Activated CD4-positive, alpha-beta T cell treated with anti-CD3 and anti-CD28 coated beads for 36 hours (primary cell): Measurements from ENCODE around the gene PTPRM. TPM values are rescaled to one million over a fixed set of nuclear protein-coding genes. Genes with fewer than 3 reads are reported as not detected.

ENCODE experiments used
- ATAC-seq: fragments of 200-7000 bp; cut with Tn5 transposase; one replicate; pipeline ENCODE4 v1.10.0; 2021; ENCODE audit warnings: mild to moderate bottlenecking, moderate library complexity
- CTCF ChIA-PET: fragments of 350-600 bp; sonication (Branson Sonifier 250); formaldehyde crosslinking; loops from one replicate; lab custom pipeline; 2021; ENCODE audit warnings: antibody characterized with exemption; lab: Charles Lee
- POLR2A ChIA-PET: fragments of 350-600 bp; sonication (Branson Sonifier 250); formaldehyde crosslinking; loops from one replicate; lab custom pipeline; 2021; ENCODE audit warnings: antibody characterized with exemption, inconsistent platforms; lab: Charles Lee
- DNase-seq: peaks from one replicate; pipeline ENCODE4 v3.0.0-alpha.2; 2020
- H3K27ac Mint-ChIP-seq: one replicate; pipeline ENCODE4 v1.8.0; 2021; ENCODE audit warnings: mixed read lengths
- H3K27me3 Mint-ChIP-seq: one replicate; pipeline ENCODE4 v1.8.0; 2021; ENCODE audit warnings: mixed read lengths
- H3K36me3 Mint-ChIP-seq: one replicate; pipeline ENCODE4 v1.8.0; 2021; ENCODE audit warnings: low read depth, mixed read lengths
- H3K4me1 Mint-ChIP-seq: one replicate; pipeline ENCODE4 v1.8.0; 2021; ENCODE audit warnings: mixed read lengths
- H3K4me3 Mint-ChIP-seq: one replicate; pipeline ENCODE4 v1.8.0; 2021; ENCODE audit warnings: mild to moderate bottlenecking, moderate library complexity, mixed read lengths
- H3K9me3 Mint-ChIP-seq: one replicate; pipeline ENCODE4 v1.8.0; 2021; ENCODE audit warnings: low read depth, mixed read lengths
- intact Hi-C, 2 experiments: fragments of 100-400 bp; cut with DNase I in 1 of 2; cut with micrococcal nuclease in 1 of 2; formaldehyde crosslinking; loops; one replicate each; pipeline versions ENCODE4 v1.14.2 to v1.15.1; 2022 to 2024; cut with DNase I, micrococcal nuclease
- total RNA-seq, 2 experiments: library from RNA; stranded (reverse); gene quantifications; one replicate each; pipeline ENCODE4 v1.2.3, GENCODE V29; 2021

The PTPRM gene
- total RNA-seq, 2 experiments from 2014 or later, result 6.5 to 14.0 TPM

DNA sequence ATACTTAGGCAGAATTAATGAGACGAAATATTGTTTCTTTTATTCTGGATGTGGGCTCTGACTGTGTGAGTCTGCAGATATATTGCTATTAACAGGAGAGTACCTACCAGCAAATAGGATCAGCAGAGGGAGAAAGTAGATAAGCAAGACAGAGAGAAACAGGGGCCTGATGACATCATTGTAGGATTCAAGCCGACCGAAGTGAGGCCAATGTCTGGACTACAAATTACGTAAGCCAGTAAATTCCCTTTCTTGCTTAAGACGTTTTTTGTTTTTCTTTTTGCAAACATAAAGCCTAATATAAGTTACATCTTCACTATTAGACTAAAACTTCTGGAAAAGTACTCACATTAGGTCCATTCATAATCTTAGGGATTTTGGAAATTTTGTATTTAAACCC lies 21.4 kb upstream of the PTPRM start:
- H3K4me3 Mint-ChIP-seq, result no peak overlapping the region
- no peaks in the 10 kb centered on the region for H3K27me3 Mint-ChIP-seq

DNA sequence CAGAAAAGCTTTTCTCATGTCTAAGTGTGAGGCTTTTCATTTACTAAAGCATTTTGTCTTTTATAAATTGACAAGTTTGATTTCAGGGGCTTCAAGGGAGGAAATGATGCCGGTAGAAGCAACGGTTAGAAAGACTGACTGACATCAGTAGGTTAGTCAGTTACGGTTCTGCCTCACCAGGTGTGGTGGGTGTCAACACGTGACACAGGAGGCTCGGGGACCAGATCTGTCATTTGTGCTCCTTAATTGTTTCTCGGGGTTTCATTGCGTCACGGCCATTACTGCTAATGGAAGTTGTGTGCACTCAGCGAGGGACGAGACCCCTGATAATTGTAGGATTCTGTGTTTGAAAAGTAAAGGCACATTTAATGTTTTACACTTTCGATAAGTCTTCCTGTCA lies 18.9 kb upstream of the PTPRM start:
- intact Hi-C loops, result no loop called here
- Mint-ChIP-seq H3K4me1 (no peaks in the 10 kb centered on the region), H3K27ac (no peak overlapping the region), H3K4me3 (no peak overlapping the region), H3K36me3 (no peaks in the 10 kb centered on the region), H3K9me3 (no peaks in the 10 kb centered on the region), H3K27me3 (peaks cover 2% of the 10 kb centered on the region)
- POLR2A ChIA-PET, result no interaction called here
- CTCF ChIA-PET, result no interaction called here
- no peak for DNase-seq
- ATAC-seq, result no peak

More for the DNA sequence above, 21.4 kb upstream of the PTPRM start:
- CTCF ChIA-PET, result no interaction called here
- intact Hi-C loops, result no loop called here
- ATAC-seq (no peak), DNase-seq (no peak)
- H3K36me3 Mint-ChIP-seq, result no peaks in the 10 kb centered on the region
- H3K9me3 Mint-ChIP-seq, result no peaks in the 10 kb centered on the region
- no peak overlapping the region for H3K27ac Mint-ChIP-seq
- POLR2A ChIA-PET, result no interaction called here
- H3K4me1 Mint-ChIP-seq, result no peaks in the 10 kb centered on the region

DNA sequence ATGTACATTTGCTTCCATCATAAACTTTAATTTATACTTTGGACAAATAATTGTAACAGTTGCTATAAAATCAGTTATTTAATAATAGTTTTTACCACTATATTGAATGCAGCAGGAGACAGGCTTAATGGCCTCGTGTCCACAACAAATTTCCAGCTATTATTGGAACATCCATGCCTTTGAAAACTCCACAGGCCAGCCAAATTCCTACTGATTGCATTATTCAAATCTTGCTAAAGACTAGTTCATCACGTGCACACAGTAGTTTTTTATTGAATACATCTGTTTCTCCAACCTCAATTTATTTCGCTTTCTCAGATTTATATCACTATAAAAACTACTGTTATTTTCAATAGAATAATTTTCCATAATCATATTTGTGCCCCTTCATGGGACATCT lies 18.4 kb upstream of the PTPRM start:
- ATAC-seq (no peak), DNase-seq (no peak)
- intact Hi-C loops, result no loop called here
- H3K4me3 Mint-ChIP-seq, result no peak overlapping the region
- H3K36me3 Mint-ChIP-seq, result no peaks in the 10 kb centered on the region
- no peaks in the 10 kb centered on the region for H3K4me1 Mint-ChIP-seq
- ChIA-PET POLR2A (no interaction called here), CTCF (no interaction called here)
- H3K27me3 Mint-ChIP-seq, result peaks cover 2% of the 10 kb centered on the region
- H3K27ac Mint-ChIP-seq, result no peak overlapping the region
- H3K9me3 Mint-ChIP-seq, result no peaks in the 10 kb centered on the region

DNA sequence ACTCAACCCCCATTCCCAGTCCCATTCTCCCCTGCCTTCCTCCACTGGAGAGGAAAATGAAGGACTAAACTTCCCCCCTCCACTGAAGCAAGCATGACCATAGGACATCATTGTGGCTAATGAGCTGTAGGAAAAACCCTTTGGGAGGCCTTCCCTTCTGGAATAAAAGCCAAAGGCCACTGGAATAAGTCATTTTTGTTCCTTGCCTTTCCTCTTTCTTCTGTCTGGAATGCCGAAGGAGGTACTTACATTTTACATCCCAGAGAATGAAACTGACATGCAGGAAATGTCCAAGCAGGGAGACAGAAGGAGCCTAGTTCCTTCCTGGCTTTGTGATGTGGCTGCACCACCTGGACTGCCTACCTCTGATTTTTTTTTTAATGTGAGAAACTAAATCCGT lies 9.1 kb upstream of the PTPRM start:
- Mint-ChIP-seq H3K27ac (no peak overlapping the region), H3K36me3 (no peaks in the 10 kb centered on the region), H3K4me3 (no peak overlapping the region), H3K9me3 (no peaks in the 10 kb centered on the region), H3K4me1 (no peaks in the 10 kb centered on the region), H3K27me3 (peaks cover 14% of the 10 kb centered on the region)
- no peak for DNase-seq
- CTCF ChIA-PET, result interaction anchor here (2.7 kb wide), 1 partner anchor 9 kb away, joined by 11 read pairs; the partner anchor contains the start of gene PTPRM
- intact Hi-C loops, result loop anchor here in 1 of 2 experiments (10.0 kb wide), 1 partner anchor 57 kb away; no protein-coding TSS in a partner anchor
- ATAC-seq, result no peak
- POLR2A ChIA-PET, result no interaction called here

DNA sequence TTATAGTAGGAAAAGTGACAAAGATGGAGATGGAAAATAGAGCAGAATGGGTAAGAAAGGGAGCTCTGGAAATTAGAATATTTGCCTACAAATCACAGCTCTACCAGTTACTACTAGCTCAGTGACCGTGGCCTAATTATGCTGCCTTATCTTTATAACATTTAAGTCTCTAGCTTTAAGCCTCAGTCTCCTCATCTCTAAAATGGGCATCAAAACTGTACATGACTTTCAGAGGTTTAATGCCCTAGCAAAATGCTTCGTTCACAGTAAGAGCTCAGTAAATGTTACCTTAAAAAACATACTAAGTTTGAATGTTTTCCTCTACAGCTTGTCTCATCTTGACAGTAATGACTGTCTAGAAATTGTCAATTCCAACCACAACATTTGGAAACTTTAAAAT lies 8.3 kb upstream of the PTPRM start:
- H3K9me3 Mint-ChIP-seq, result no peaks in the 10 kb centered on the region
- peaks cover 14% of the 10 kb centered on the region for H3K27me3 Mint-ChIP-seq
- ATAC-seq (no peak), DNase-seq (no peak)
- CTCF ChIA-PET, result interaction anchor here (2.7 kb wide), 1 partner anchor 8 kb away, joined by 11 read pairs; the partner anchor contains the start of gene PTPRM
- POLR2A ChIA-PET, result no interaction called here
- H3K27ac Mint-ChIP-seq, result no peak overlapping the region
- H3K4me1 Mint-ChIP-seq, result no peaks in the 10 kb centered on the region
- intact Hi-C loops, result loop anchor here in 1 of 2 experiments (10.0 kb wide), 1 partner anchor 56 kb away; no protein-coding TSS in a partner anchor
- H3K36me3 Mint-ChIP-seq, result no peaks in the 10 kb centered on the region
- no peak overlapping the region for H3K4me3 Mint-ChIP-seq

DNA sequence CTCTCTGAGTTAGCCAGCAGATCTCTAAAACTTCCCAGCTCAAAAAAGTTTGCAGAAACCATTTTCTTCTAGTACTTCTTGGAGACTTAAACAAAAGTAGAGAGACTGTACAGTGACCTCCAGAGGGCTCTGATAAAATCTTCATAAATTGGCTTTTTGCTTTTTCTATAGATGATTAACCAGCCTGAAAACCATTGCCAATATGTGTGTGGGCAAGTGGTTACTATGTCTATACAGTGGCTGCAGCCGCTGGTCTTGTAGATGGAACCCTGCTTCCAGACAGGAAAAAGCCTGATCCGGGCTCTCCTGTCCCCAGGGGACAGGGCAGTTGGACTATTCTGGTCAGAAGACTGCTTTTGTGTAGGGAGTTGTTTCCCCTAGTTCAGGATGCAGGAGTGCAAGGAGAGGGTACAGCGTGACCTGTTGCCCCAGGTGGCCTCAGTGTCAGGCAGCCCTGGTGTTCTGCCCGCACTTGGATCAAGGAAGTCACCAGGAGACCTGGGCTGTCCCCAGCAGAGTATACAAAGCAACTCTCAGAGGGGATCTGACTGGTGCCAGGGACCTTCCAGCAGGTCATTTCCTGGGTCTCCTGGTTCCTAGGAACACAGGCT lies 7.3 kb upstream of the PTPRM start:
- POLR2A ChIA-PET, result no interaction called here
- intact Hi-C loops, result loop anchor here (10.0 kb wide), 3 partner anchors 55 to 1045 kb away; partner anchors contain the start of gene RAB12 (in 1 of the 2)

DNA sequence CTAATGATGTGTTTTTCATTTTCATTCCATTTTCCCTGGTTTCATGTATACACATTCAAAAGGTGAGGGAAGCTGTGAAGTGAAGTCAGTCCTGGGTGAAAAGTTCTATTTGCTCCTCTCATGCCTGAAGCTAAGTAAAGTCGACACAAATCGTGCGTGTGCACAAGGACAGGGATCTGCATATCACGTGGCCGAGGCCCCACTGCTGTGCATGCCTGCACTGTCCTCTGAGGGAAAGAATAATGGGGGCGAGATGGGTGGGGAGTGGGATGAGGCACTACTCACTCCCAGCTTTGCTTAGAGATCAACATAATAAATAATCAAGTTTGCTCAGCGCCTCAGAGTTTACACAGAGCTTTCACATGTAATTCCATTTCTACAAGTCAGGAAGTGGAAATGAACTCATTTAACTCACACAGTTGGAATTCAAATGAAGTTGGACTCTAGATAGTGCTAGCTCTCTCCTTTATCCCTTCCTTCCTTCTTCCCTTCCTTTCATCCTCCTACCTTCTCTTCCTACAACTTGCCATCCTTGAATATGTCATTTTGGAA lies 5.1 kb upstream of the PTPRM start:
- POLR2A ChIA-PET, result no interaction called here
- no peaks in the 10 kb centered on the region for H3K36me3 Mint-ChIP-seq
- H3K4me1 Mint-ChIP-seq, result no peaks in the 10 kb centered on the region
- H3K4me3 Mint-ChIP-seq, result no peak overlapping the region
- intact Hi-C loops, result loop anchor here in 1 of 2 experiments (10.0 kb wide), 2 partner anchors 483 to 1043 kb away; partner anchors contain the start of gene RAB12
- CTCF ChIA-PET, result no interaction called here
- no peak overlapping the region for H3K27ac Mint-ChIP-seq
- no peaks in the 10 kb centered on the region for H3K9me3 Mint-ChIP-seq
- DNase-seq (no peak), ATAC-seq (no peak)
- peaks cover 28% of the 10 kb centered on the region for H3K27me3 Mint-ChIP-seq

More for the DNA sequence above, 7.3 kb upstream of the PTPRM start:
- peaks cover 18% of the 10 kb centered on the region for H3K27me3 Mint-ChIP-seq
- no peaks in the 10 kb centered on the region for H3K4me1 Mint-ChIP-seq
- H3K36me3 Mint-ChIP-seq, result no peaks in the 10 kb centered on the region
- CTCF ChIA-PET, result interaction anchor here (2.7 kb wide), 1 partner anchor 7 kb away, joined by 11 read pairs; the partner anchor contains the start of gene PTPRM
- ATAC-seq (no peak), DNase-seq (no peak)
- H3K9me3 Mint-ChIP-seq, result no peaks in the 10 kb centered on the region
- no peak overlapping the region for H3K4me3 Mint-ChIP-seq
- no peak overlapping the region for H3K27ac Mint-ChIP-seq

DNA sequence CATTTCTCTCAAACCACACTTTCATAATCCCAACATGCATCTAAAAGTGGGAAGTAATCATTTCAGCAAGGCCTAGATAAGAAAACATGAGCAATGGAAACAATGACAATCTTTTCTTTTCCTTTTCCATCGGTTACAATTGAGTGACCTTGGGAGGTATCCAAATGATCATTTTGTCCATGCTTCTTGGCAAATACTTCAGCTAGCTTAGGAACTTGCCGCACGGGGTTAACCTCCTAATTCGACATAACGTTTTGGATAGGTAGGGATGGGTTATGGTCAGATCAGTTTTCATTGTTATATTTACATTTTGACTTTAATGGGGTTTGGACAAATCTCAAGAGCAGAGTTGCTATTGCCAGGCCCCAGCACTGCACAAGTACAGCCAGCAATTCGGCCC lies 4.6 kb upstream of the PTPRM start:
- H3K36me3 Mint-ChIP-seq, result no peaks in the 10 kb centered on the region
- intact Hi-C loops, result loop anchor here in 1 of 2 experiments (10.0 kb wide), 2 partner anchors 482 to 1042 kb away; partner anchors contain the start of gene RAB12
- POLR2A ChIA-PET, result no interaction called here

DNA sequence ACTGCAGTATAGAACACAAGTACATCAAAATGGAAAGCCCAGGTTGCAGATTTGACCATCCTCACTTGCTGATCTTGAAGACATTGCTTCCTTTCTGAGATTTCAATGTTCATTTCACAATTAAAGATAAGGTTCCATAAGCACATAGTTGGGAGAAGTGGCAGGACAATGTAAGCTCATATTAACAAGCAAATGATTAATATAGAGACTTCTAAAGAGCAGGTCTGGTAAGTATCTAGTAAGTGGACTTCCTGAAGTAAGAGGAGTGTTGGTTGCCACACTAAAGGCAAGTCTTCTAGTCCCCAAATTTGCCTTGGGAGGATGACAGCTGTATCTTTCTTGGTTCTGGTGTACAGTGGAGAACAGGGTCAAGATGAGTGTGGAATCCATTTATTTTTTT lies 1.4 kb upstream of the PTPRM start:
- Mint-ChIP-seq H3K4me3 (no peak overlapping the region), H3K9me3 (peaks cover 3% of the 10 kb centered on the region), H3K27ac (no peak overlapping the region), H3K36me3 (no peaks in the 10 kb centered on the region), H3K4me1 (peaks cover 2% of the 10 kb centered on the region), H3K27me3 (peaks cover 40% of the 10 kb centered on the region)
- ATAC-seq (no peak), DNase-seq (no peak)
- intact Hi-C loops, result loop anchor here in 1 of 2 experiments (1.0 to 10.0 kb wide), 6 partner anchors 293 to 1142 kb away; partner anchors contain the start of genes MTCL1 and RAB12
- ChIA-PET POLR2A (no interaction called here), CTCF (no interaction called here)

More for the DNA sequence above, 4.6 kb upstream of the PTPRM start:
- ATAC-seq (no peak), DNase-seq (no peak)
- CTCF ChIA-PET, result no interaction called here
- peaks cover 28% of the 10 kb centered on the region for H3K27me3 Mint-ChIP-seq
- no peaks in the 10 kb centered on the region for H3K4me1 Mint-ChIP-seq
- H3K27ac Mint-ChIP-seq, result no peak overlapping the region
- no peaks in the 10 kb centered on the region for H3K9me3 Mint-ChIP-seq
- no peak overlapping the region for H3K4me3 Mint-ChIP-seq

DNA sequence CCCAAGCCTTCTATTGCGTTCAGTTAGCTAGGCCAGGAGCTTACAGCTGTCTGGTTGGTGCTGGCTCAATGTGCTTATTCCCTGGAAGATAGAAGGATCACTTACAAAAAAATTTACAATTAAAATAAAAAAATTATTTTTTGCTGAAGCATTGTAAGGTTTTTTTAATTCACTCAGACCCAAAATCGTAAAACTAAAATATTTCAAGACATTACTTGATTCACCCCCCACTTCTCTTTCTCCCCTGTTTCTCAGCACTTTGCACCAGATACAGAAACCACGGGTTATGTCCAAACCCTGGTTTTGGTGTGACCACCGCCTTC lies 911 bp upstream of the PTPRM start:
- H3K4me3 Mint-ChIP-seq, result no peak overlapping the region
- ChIA-PET POLR2A (no interaction called here), CTCF (interaction anchor here (0.8 to 1.3 kb wide), 4 partner anchors 14 to 381 kb away, joined by 3 to 4 read pairs (median 4); no protein-coding TSS in a partner anchor)
- H3K36me3 Mint-ChIP-seq, result no peaks in the 10 kb centered on the region
- intact Hi-C loops, result loop anchor here in 1 of 2 experiments (1.0 to 10.0 kb wide), 6 partner anchors 294 to 1141 kb away; partner anchors contain the start of genes MTCL1 and RAB12
- ATAC-seq, result no peak
- H3K4me1 Mint-ChIP-seq, result peaks cover 2% of the 10 kb centered on the region
- H3K27me3 Mint-ChIP-seq, result peaks cover 41% of the 10 kb centered on the region
- peaks cover 3% of the 10 kb centered on the region for H3K9me3 Mint-ChIP-seq
- H3K27ac Mint-ChIP-seq, result no peak overlapping the region
- DNase-seq, result no peak

DNA sequence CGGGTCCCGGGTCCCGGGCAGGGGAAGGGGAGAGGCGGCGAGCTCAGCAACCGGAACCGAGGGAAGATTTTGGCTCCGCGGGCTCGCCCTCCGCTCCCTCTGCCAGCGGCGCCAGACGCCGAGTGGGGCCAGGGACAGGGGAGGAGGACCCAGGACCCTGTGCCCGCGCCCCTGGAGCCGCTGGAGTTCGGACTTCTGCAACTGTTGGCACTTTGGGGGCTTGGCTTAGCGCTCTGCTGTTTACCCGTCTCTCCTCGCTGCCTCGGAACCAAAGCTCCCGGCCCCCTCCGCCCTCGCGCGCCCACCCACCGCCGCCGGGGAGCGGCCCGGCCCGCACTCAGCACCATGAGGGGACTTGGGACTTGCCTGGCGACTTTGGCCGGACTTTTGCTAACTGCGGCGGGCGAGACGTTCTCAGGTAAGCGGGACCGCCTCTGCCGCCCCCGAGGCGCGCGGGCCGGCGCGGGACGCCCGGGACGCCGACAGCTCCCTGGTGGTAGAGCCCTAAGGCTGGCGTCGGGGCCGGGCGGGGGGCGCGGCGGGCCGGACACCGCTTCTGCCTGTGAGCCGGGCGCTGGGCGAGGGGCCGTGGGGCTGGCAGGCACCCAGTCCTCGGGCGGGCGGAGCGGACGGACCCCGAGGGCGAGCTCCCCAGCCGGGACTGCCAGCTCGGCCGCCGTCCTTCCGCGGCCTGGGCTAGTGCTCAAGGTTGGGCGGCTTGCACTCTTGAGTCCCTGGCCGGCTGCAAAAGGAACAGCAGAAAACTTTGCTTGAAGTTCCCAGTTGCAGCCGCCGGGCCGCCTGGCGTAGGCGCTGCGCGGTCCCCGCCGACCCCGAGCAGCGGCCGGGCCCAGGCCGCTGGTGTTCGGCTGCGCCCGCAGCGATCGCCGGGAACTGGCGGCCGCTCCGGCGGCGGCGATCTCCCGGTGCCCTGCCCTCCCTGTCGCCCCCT lies 634 bp downstream of the PTPRM start:
- intact Hi-C loops, result loop anchor here in 1 of 2 experiments (1.0 to 10.0 kb wide), 6 partner anchors 295 to 1140 kb away; partner anchors contain the start of genes MTCL1 and RAB12
- H3K9me3 Mint-ChIP-seq, result peaks cover 3% of the 10 kb centered on the region
- H3K27ac Mint-ChIP-seq, result no peak overlapping the region
- H3K4me3 Mint-ChIP-seq, result peak overlapping the region; percentile 10
- ChIA-PET CTCF (interaction anchor here (0.6 to 1.3 kb wide), 10 partner anchors 9 to 476 kb away, joined by 3 to 11 read pairs (median 3); no protein-coding TSS in a partner anchor), POLR2A (no interaction called here)
- H3K4me1 Mint-ChIP-seq, result peaks cover 5% of the 10 kb centered on the region
- peaks cover 38% of the 10 kb centered on the region for H3K27me3 Mint-ChIP-seq
- no peak for ATAC-seq
- H3K36me3 Mint-ChIP-seq, result no peaks in the 10 kb centered on the region
- DNase-seq, result peak; percentile 41
